ENCODE data around the gene RUVBL1.

The RUVBL1 gene

GRCh38 chr3:128070898-128071591, 52.6 kb downstream of the RUVBL1 start:
- TF ChIP-seq CTCF (IDR thresholded peaks at IDR 0.05; ENCODE audit: insufficient read depth, low read depth, low read length, missing control alignments): no peak
- no peak for DNase-seq (ENCODE audit: low read depth)
- no peak overlapping the region for H3K4me3 ChIP-seq (ENCODE audit: low read length)

- no peak for DNase-seq (ENCODE audit: low read depth)
- no peak for TF ChIP-seq CTCF (IDR thresholded peaks at IDR 0.05; ENCODE audit: insufficient read depth, low read depth, low read length, missing control alignments)
- no peak overlapping the region for H3K4me3 ChIP-seq (ENCODE audit: low read length)
Measured at GRCh38 chr3:128069271-128069670, 54.3 kb downstream of the RUVBL1 start.

- peak; percentile 75 for TF ChIP-seq CTCF (IDR thresholded peaks at IDR 0.05; ENCODE audit: insufficient read depth, low read depth, low read length, missing control alignments)
- no peak overlapping the region for H3K4me3 ChIP-seq (ENCODE audit: low read length)
- DNase-seq (ENCODE audit: low read depth): peak; percentile 55
Measured at GRCh38 chr3:128068156-128068620, 55.4 kb downstream of the RUVBL1 start.

- no peak overlapping the region for H3K4me3 ChIP-seq (ENCODE audit: low read length)
- no peak for DNase-seq (ENCODE audit: low read depth)
- TF ChIP-seq CTCF (IDR thresholded peaks at IDR 0.05; ENCODE audit: insufficient read depth, low read depth, low read length, missing control alignments): no peak
Measured at GRCh38 chr3:128067489-128067888, 56.1 kb downstream of the RUVBL1 start.

- no peak overlapping the region for H3K4me3 ChIP-seq (ENCODE audit: low read length)
- no peak for DNase-seq (ENCODE audit: low read depth)
- no peak for TF ChIP-seq CTCF (IDR thresholded peaks at IDR 0.05; ENCODE audit: insufficient read depth, low read depth, low read length, missing control alignments)
Measured at GRCh38 chr3:128066676-128067075, 56.9 kb downstream of the RUVBL1 start.

GRCh38 chr3:128066114-128066513, 57.5 kb downstream of the RUVBL1 start:
- no peak overlapping the region for H3K4me3 ChIP-seq (ENCODE audit: low read length)
- no peak for DNase-seq (ENCODE audit: low read depth)
- no peak for TF ChIP-seq CTCF (IDR thresholded peaks at IDR 0.05; ENCODE audit: insufficient read depth, low read depth, low read length, missing control alignments)

- DNase-seq (ENCODE audit: low read depth): no peak
- no peak for TF ChIP-seq CTCF (IDR thresholded peaks at IDR 0.05; ENCODE audit: insufficient read depth, low read depth, low read length, missing control alignments)
- H3K4me3 ChIP-seq (ENCODE audit: low read length): no peak overlapping the region
Measured at GRCh38 chr3:128064962-128065361, 58.6 kb downstream of the RUVBL1 start.

Measured in epithelial cell of esophagus (primary cell).